ENCODE results near the gene KAT6B. TPM values are rescaled to one million over a fixed set of nuclear protein-coding genes. Genes with fewer than 3 reads are reported as not detected.

The KAT6B gene
- total and polyA plus RNA-seq, 7 donors: 5.8 to 77.0 (median 49.9) TPM

- 75 to 84% methylated on average over 7 of the region's 7 CpGs for WGBS, 2 donors
- H3K27ac ChIP-seq: no peak overlapping the region
- no peaks in the 10 kb centered on the region for H3K36me3 ChIP-seq
- intact Hi-C loops (cut with DNase I): no loop called here
- H3K4me1 ChIP-seq: no peaks in the 10 kb centered on the region
- TF ChIP-seq EP300 (IDR thresholded peaks at IDR 0.05): no peak
- TF ChIP-seq POLR2AphosphoS5 (IDR thresholded peaks at IDR 0.05): no peak
- TF ChIP-seq CTCF (IDR thresholded peaks at IDR 0.05): no peak
- TF ChIP-seq POLR2A (IDR thresholded peaks at IDR 0.05): no peak
- no peak overlapping the region for H3K4me3 ChIP-seq
- no peak for DNase-seq
- H3K27me3 ChIP-seq: no peaks in the 10 kb centered on the region
- H3K9me3 ChIP-seq: no peaks in the 10 kb centered on the region
Measured at GRCh38 chr10:75070961-75071428, 244.6 kb downstream of the KAT6B start.

GRCh38 chr10:75071756-75072155 is 245.4 kb downstream of the KAT6B start:
- TF ChIP-seq POLR2A (IDR thresholded peaks at IDR 0.05) (no peak), POLR2AphosphoS5 (IDR thresholded peaks at IDR 0.05) (no peak), EP300 (IDR thresholded peaks at IDR 0.05) (no peak)
- Histone ChIP-seq H3K27ac (no peak overlapping the region), H3K4me1 (no peaks in the 10 kb centered on the region), H3K27me3 (no peaks in the 10 kb centered on the region), H3K4me3 (no peak overlapping the region), H3K9me3 (no peaks in the 10 kb centered on the region), H3K36me3 (no peaks in the 10 kb centered on the region)
- intact Hi-C loops (cut with DNase I): no loop called here
- DNase-seq: no peak
- WGBS, 2 donors: 89 to 97% methylated on average over 14 of the region's 14 CpGs

- TF ChIP-seq CTCF (IDR thresholded peaks at IDR 0.05) (no peak), EP300 (IDR thresholded peaks at IDR 0.05) (no peak), POLR2A (IDR thresholded peaks at IDR 0.05) (no peak), POLR2AphosphoS5 (IDR thresholded peaks at IDR 0.05) (no peak)
- H3K27ac ChIP-seq: no peak overlapping the region
- 85 to 92% methylated on average over 14 of the region's 14 CpGs for WGBS, 2 donors
- H3K4me1 ChIP-seq: no peaks in the 10 kb centered on the region
- no peaks in the 10 kb centered on the region for H3K27me3 ChIP-seq
- H3K4me3 ChIP-seq: no peak overlapping the region
- H3K36me3 ChIP-seq: no peaks in the 10 kb centered on the region
- intact Hi-C loops (cut with DNase I): no loop called here
- DNase-seq: no peak
- no peaks in the 10 kb centered on the region for H3K9me3 ChIP-seq
Measured at GRCh38 chr10:75072727-75073126, 246.3 kb downstream of the KAT6B start.

GRCh38 chr10:75073442-75073841 is 247.0 kb downstream of the KAT6B start:
- Histone ChIP-seq H3K4me3 (no peak overlapping the region), H3K36me3 (no peaks in the 10 kb centered on the region), H3K9me3 (no peaks in the 10 kb centered on the region), H3K27ac (no peak overlapping the region), H3K27me3 (no peaks in the 10 kb centered on the region), H3K4me1 (no peaks in the 10 kb centered on the region)
- TF ChIP-seq CTCF (IDR thresholded peaks at IDR 0.05) (no peak), POLR2AphosphoS5 (IDR thresholded peaks at IDR 0.05) (no peak), POLR2A (IDR thresholded peaks at IDR 0.05) (no peak), EP300 (IDR thresholded peaks at IDR 0.05) (no peak)
- no peak for DNase-seq
- 96 to 97% methylated on average over 17 of the region's 17 CpGs for WGBS, 2 donors
- intact Hi-C loops (cut with DNase I): no loop called here

GRCh38 chr10:75074711-75075445 is 248.5 kb downstream of the KAT6B start:
- H3K27me3 ChIP-seq: no peaks in the 10 kb centered on the region
- H3K9me3 ChIP-seq: no peaks in the 10 kb centered on the region
- intact Hi-C loops (cut with DNase I): no loop called here
- no peak overlapping the region for H3K27ac ChIP-seq
- WGBS, 2 donors: 53 to 61% methylated on average over 2 of the region's 2 CpGs
- no peak overlapping the region for H3K4me3 ChIP-seq
- H3K36me3 ChIP-seq: no peaks in the 10 kb centered on the region
- no peak for DNase-seq
- no peaks in the 10 kb centered on the region for H3K4me1 ChIP-seq
- TF ChIP-seq EP300 (IDR thresholded peaks at IDR 0.05): no peak

All from sigmoid colon (tissue), 7 donors.